H1 (cell line): ENCODE measurements around the gene EPHB3. TPM values are rescaled to one million over a fixed set of nuclear protein-coding genes. Genes with fewer than 3 reads are reported as not detected.
A peak's percentile ranks its signal among the peaks of the same experiment; 100 is the strongest.

Experiments used
- CHD1 ChIP-seq: IDR thresholded peaks from 2 replicates; pipeline ENCODE4 v1.6.1; 2012; ENCODE audit warnings: low read depth, low read length, improper control_type of control experiment
- EP300 ChIP-seq, 2 experiments: IDR thresholded peaks; 1 replicate in 1 of 2; 2 replicates in 1 of 2; pipeline ENCODE4 v1.6.1; 2011 to 2012; ENCODE audit warnings: low read depth in 2 of 2, low read length in 2 of 2, mild to moderate bottlenecking in 2 of 2, borderline replicate concordance in 1 of 2, inconsistent platforms in 1 of 2, moderate library complexity in 1 of 2
- EZH2 ChIP-seq: fragments of 200-600 bp; sonication (generic); IDR thresholded peaks from 2 replicates; pipeline ENCODE4 v1.7.1; 2012; ENCODE audit warnings: low read depth, mild to moderate bottlenecking, moderate library complexity, low read length, inconsistent platforms; ENCODE audit not compliant: severe bottlenecking
- GABPA ChIP-seq: IDR thresholded peaks from 2 replicates; pipeline ENCODE4 v1.6.1; 2011; ENCODE audit warnings: mild to moderate bottlenecking, low read length, moderate library complexity, borderline replicate concordance; ENCODE audit not compliant: insufficient read depth
- POLR2A ChIP-seq, 2 experiments: IDR thresholded peaks; 1 replicate in 1 of 2; 2 replicates in 1 of 2; pipeline ENCODE4 v1.6.1; 2011; ENCODE audit warnings: low read depth in 2 of 2, low read length in 2 of 2, mild to moderate bottlenecking in 2 of 2; ENCODE audit errors: control extremely low read depth in 1 of 2
- SAP30 ChIP-seq: fragments of 300-600 bp; sonication (generic); IDR thresholded peaks from 2 replicates; pipeline ENCODE4 v1.7.1; 2012; ENCODE audit warnings: low read length, moderate library complexity, mild to moderate bottlenecking, inconsistent platforms; ENCODE audit not compliant: insufficient read depth, insufficient replicate concordance
- SIN3A ChIP-seq, 2 experiments: IDR thresholded peaks in 1 of 2; conservative IDR thresholded peaks in 1 of 2; 2 replicates each; pipeline ENCODE4 v1.6.1; 2011 to 2012; ENCODE audit warnings: low read length in 2 of 2, improper control_type of control experiment in 1 of 2, low read depth in 1 of 2, mild to moderate bottlenecking in 1 of 2
- SUZ12 ChIP-seq: fragments of 200-600 bp; sonication (generic); IDR thresholded peaks from 2 replicates; pipeline ENCODE4 v1.6.1; 2012; ENCODE audit warnings: mild to moderate bottlenecking, inconsistent platforms, low read length, moderate library complexity, mixed read lengths
- polyA plus RNA-seq, 7 experiments: library from polyadenylated mRNA; depleted of rRNA in 3 of 7; stranded (reverse) in 5 of 7; unstranded in 2 of 7; fragments of >200 nt in 5 of 7; fragments of 200-250 nt in 2 of 7; gene quantifications; 1 replicate in 5 of 7; 2 replicates in 1 of 7; 4 replicates in 1 of 7; pipeline versions ENCODE4 v1.2.1 to v1.2.3, GENCODE V29; 2011 to 2013; ENCODE audit warnings: missing spikeins in 2 of 7, mixed read lengths in 2 of 7
- total RNA-seq: library from RNA; stranded (reverse); fragmentation: NEBNext Ultra II Directional; extraction: Animal tissue kit (Norgen Biotek cat#: 25700); gene quantifications from 2 replicates; pipeline ENCODE4 v1.2.1, GENCODE V29; 2021
- TF ChIP-seq, protein P1 (sequence below): IDR thresholded peaks from 2 replicates; pipeline ENCODE4 v1.6.1; 2011; ENCODE audit warnings: low read depth, mild to moderate bottlenecking, low read length; ENCODE audit not compliant: insufficient read depth
- TF ChIP-seq, protein P2 (sequence below): IDR thresholded peaks from 2 replicates; pipeline ENCODE4 v1.6.1; 2012; ENCODE audit warnings: inconsistent platforms

Gene EPHB3
- total and polyA plus RNA-seq, 2 of the 8 experiments (the other 6 are each of a cell fraction or from before 2014, with no cell fraction given), result 0.41 to 0.91 TPM

DNA sequence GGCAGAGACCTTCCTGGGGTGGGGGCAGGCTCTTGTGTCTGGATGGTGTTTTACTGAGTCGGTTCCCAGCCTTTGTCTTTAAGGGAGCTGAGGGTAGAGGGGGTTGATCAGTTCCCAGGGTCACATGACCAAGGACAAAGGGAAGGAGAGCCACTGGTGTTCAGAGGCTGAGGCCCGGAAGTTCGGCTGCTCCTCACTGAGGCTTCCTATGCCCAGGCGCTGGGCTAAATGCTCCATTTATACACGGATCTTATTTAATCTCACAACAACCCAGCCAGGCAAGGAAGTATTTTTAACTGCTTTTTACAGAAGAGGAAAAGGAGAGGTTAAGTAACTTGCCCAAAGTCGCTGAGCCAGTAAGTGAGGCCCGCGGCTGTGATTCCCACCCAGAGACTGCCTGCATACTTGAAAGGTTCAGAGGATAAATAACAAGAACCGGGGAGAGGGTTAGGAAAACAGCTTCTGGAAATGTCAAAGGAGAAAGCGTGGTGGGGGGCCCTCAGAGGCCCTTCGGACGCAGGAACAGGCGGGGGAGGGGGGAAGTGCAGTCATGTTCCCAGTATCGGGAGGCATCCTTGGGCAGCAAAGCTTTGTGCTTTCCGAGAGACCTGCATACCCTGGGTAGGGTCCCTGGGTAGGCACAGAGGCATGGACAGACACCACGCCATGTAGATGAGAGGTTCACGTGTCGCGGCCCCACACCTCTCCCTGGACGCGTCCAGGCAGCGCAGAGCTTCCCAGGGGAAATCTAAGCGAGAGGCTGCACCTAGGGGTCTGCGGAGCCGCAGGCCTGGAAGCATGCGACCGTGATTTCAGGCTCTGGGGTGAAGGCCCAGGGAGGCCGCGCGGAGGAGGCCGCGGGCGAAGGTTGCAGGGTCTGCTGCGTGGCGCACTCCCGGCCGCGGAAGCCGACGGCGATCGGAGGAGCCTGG is 21.3 kb downstream of the EPHB3 start (continued):
- TF ChIP-seq, protein P1, sequence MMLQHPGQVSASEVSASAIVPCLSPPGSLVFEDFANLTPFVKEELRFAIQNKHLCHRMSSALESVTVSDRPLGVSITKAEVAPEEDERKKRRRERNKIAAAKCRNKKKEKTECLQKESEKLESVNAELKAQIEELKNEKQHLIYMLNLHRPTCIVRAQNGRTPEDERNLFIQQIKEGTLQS, result 0 out of 2 replicates have a peak, but pooled peaks have one; percentile 3
- TF ChIP-seq CHD1 (no peak), GABPA (0 out of 2 replicates have a peak, but pooled peaks have one; percentile 42), SUZ12 (peak; percentile 70), EP300 (IDR thresholded peaks at IDR 0.05; ENCODE audit: borderline replicate concordance in 1 of 2, low read depth in 2 of 2, low read length in 2 of 2) (no peak), SIN3A (conservative IDR thresholded peaks at IDR 0.05 in 1 of 2, IDR thresholded peaks at IDR 0.05 in 1 of 2; ENCODE audit: low read depth in 1 of 2, low read length in 2 of 2) (0 out of 4 replicates have a peak, but pooled peaks of 1 of the 2 experiments have one; percentile 3), POLR2A (IDR thresholded peaks at IDR 0.05; ENCODE audit: control extremely low read depth in 1 of 2, low read depth in 2 of 2, low read length in 2 of 2) (no peak), SAP30 (peak; percentile 10), EZH2 (peak; percentile 58)
- TF ChIP-seq, protein P2, sequence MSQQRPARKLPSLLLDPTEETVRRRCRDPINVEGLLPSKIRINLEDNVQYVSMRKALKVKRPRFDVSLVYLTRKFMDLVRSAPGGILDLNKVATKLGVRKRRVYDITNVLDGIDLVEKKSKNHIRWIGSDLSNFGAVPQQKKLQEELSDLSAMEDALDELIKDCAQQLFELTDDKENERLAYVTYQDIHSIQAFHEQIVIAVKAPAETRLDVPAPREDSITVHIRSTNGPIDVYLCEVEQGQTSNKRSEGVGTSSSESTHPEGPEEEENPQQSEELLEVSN, result no peak
- TF ChIP-seq, all 59 proteins: peak for 8
